Gastroesophageal sphincter (tissue), 4 donors: ENCODE measurements around the gene KCNK6. TPM values are rescaled to one million over a fixed set of nuclear protein-coding genes. Genes with fewer than 3 reads are reported as not detected.

ENCODE experiments used
- ATAC-seq: fragments of 150-250 bp; one replicate; pipeline ENCODE4 v1.9.1; 2016; ENCODE audit warnings: mild to moderate bottlenecking, moderate library complexity
- H3K27ac ChIP-seq, 4 donors: fragments of 200-600 bp; sonication (generic) in 3 of 4; 1 replicate in 3 of 4; 2 replicates in 1 of 4; pipeline ENCODE4 v1.5.1; 2016 to 2019
- H3K27me3 ChIP-seq: fragments of 200-600 bp; sonication (generic); one replicate; pipeline ENCODE4 v1.5.1; 2019
- H3K36me3 ChIP-seq, 2 donors: fragments of 200-600 bp; sonication (generic); one replicate each; pipeline ENCODE4 v1.5.1; 2019; ENCODE audit warnings: control low read depth in 1 of 2
- H3K4me1 ChIP-seq, 3 donors: fragments of 200-600 bp; sonication (generic); 1 replicate in 2 of 3; 2 replicates in 1 of 3; pipeline ENCODE4 v1.5.1; 2016 to 2019; ENCODE audit warnings: control low read depth in 2 of 3
- H3K4me3 ChIP-seq, 2 donors: fragments of 200-600 bp; sonication (generic); one replicate each; pipeline ENCODE4 v1.5.1; 2019; ENCODE audit warnings: mild to moderate bottlenecking in 1 of 2, moderate library complexity in 1 of 2
- H3K9me3 ChIP-seq, 3 donors: fragments of 200-600 bp; sonication (generic); one replicate each; pipeline ENCODE4 v1.5.1; 2017 to 2019; ENCODE audit warnings: control low read depth in 2 of 3
- CTCF ChIP-seq, 4 experiments: fragments of 200-600 bp in 2 of 4; fragments of 450-650 bp in 2 of 4; sonication (generic) in 1 of 4; IDR thresholded peaks; one replicate each; pipeline ENCODE4 v1.5.1; 2017 to 2019; ENCODE audit warnings: antibody characterized with exemption in 4 of 4, mild to moderate bottlenecking in 2 of 4, moderate library complexity in 2 of 4
- EP300 ChIP-seq: sonication (generic); formaldehyde crosslinking; IDR thresholded peaks from one replicate; pipeline ENCODE4 v1.6.1; 2017; ENCODE audit warnings: antibody characterized with exemption, mild to moderate bottlenecking
- POLR2A ChIP-seq, 2 donors: fragments of 450-650 bp; IDR thresholded peaks; one replicate each; pipeline ENCODE4 v1.6.1; 2017; ENCODE audit warnings: antibody characterized with exemption in 2 of 2, mild to moderate bottlenecking in 2 of 2, moderate library complexity in 1 of 2
- POLR2AphosphoS5 ChIP-seq: sonication (generic); formaldehyde crosslinking; IDR thresholded peaks from one replicate; pipeline ENCODE4 v1.6.1; 2017; ENCODE audit warnings: antibody characterized with exemption
- whole genome bisulfite sequencing, 2 donors: methylation state at CpG; one replicate each; pipeline ENCODE4 v1.1.5; 2018; ENCODE audit warnings: low coverage in 1 of 2; 5-methylcytosine and 5-hydroxymethylcytosine counted together
- total RNA-seq, 4 donors: library from RNA; depleted of rRNA; stranded (reverse); fragments of >200 nt; gene quantifications; one replicate each; pipeline ENCODE4 v1.1.0, GENCODE V29; 2016

KCNK6 gene
- total RNA-seq, 4 donors from 2014 or later: 2.3 to 9.3 (median 6.1) TPM

- Histone ChIP-seq H3K36me3 (no peaks in the 10 kb centered on the region), H3K4me1 (peaks cover 0 to 9% (median 5%) of the 10 kb centered on the region in 3 donors), H3K27ac (no peak overlapping the region), H3K27me3 (no peaks in the 10 kb centered on the region), H3K9me3 (no peaks in the 10 kb centered on the region), H3K4me3 (no peak overlapping the region)
- WGBS, 2 donors: 90 to 97% methylated on average over 2 to 6 of the region's 8 CpGs
- no peak for ATAC-seq
- no peak for TF ChIP-seq POLR2AphosphoS5
- TF ChIP-seq POLR2A (IDR thresholded peaks at IDR 0.05): no peak
- TF ChIP-seq CTCF (IDR thresholded peaks at IDR 0.05): no peak
- no peak for TF ChIP-seq EP300
Observed at GRCh38 chr19:38283271-38283670, 36.4 kb upstream of the KCNK6 start.

- Histone ChIP-seq H3K4me1 (no peaks in the 10 kb centered on the region), H3K4me3 (no peak overlapping the region), H3K27me3 (no peaks in the 10 kb centered on the region), H3K27ac (no peak overlapping the region), H3K36me3 (no peaks in the 10 kb centered on the region), H3K9me3 (no peaks in the 10 kb centered on the region)
- 47 to 67% methylated on average over 3 to 5 of the region's 7 CpGs for WGBS, 2 donors
- TF ChIP-seq POLR2AphosphoS5 (no peak), POLR2A (IDR thresholded peaks at IDR 0.05) (no peak), CTCF (IDR thresholded peaks at IDR 0.05) (no peak), EP300 (no peak)
- ATAC-seq: no peak
Observed at GRCh38 chr19:38284422-38284821, 35.2 kb upstream of the KCNK6 start.

- no peak for TF ChIP-seq POLR2AphosphoS5
- TF ChIP-seq CTCF (IDR thresholded peaks at IDR 0.05): no peak
- no peak for TF ChIP-seq EP300
- no peak for TF ChIP-seq POLR2A (IDR thresholded peaks at IDR 0.05)
- WGBS, 2 donors: 77 to 79% methylated on average over 3 to 5 of the region's 5 CpGs
- H3K27me3 ChIP-seq: no peaks in the 10 kb centered on the region
- no peak for ATAC-seq
- H3K36me3 ChIP-seq: no peaks in the 10 kb centered on the region
- no peak overlapping the region for H3K27ac ChIP-seq
- H3K4me1 ChIP-seq: no peaks in the 10 kb centered on the region
- H3K9me3 ChIP-seq: no peaks in the 10 kb centered on the region
- no peak overlapping the region for H3K4me3 ChIP-seq
Observed at GRCh38 chr19:38285567-38285966, 34.1 kb upstream of the KCNK6 start.

GRCh38 chr19:38287604-38288003, 32.0 kb upstream of the KCNK6 start:
- no peak overlapping the region for H3K4me3 ChIP-seq
- no peak for TF ChIP-seq POLR2AphosphoS5
- no peaks in the 10 kb centered on the region for H3K27me3 ChIP-seq
- WGBS, 2 donors: 55 to 82% methylated on average over 3 to 6 of the region's 9 CpGs
- no peak for ATAC-seq
- no peaks in the 10 kb centered on the region for H3K4me1 ChIP-seq
- no peak overlapping the region for H3K27ac ChIP-seq
- no peaks in the 10 kb centered on the region for H3K9me3 ChIP-seq
- no peaks in the 10 kb centered on the region for H3K36me3 ChIP-seq

- H3K9me3 ChIP-seq: no peaks in the 10 kb centered on the region
- H3K27me3 ChIP-seq: no peaks in the 10 kb centered on the region
- no peak overlapping the region for H3K4me3 ChIP-seq
- H3K4me1 ChIP-seq: no peaks in the 10 kb centered on the region
- no peaks in the 10 kb centered on the region for H3K36me3 ChIP-seq
- H3K27ac ChIP-seq: no peak overlapping the region
- TF ChIP-seq CTCF (IDR thresholded peaks at IDR 0.05): no peak
- TF ChIP-seq POLR2AphosphoS5: no peak
- TF ChIP-seq EP300: no peak
- no peak for TF ChIP-seq POLR2A (IDR thresholded peaks at IDR 0.05)
- no peak for ATAC-seq
- 89 to 90% methylated on average over 2 to 3 of the region's 16 CpGs for WGBS, 2 donors
Observed at GRCh38 chr19:38288123-38288855, 31.4 kb upstream of the KCNK6 start.
